ACC112 (cell line): ENCODE results near the gene CCNYL1.

Experiments
- H2AFZ ChIP-seq: fragments of 200-600 bp; sonication (generic); one replicate; pipeline ENCODE4 v1.6.0; 2017; ENCODE audit warnings: antibody characterized with exemption, low read length; ENCODE audit not compliant: unreplicated experiment
- H3K27ac ChIP-seq: fragments of 200-600 bp; sonication (generic); 2 replicates; pipeline ENCODE4 v1.5.1; 2014; ENCODE audit warnings: low read depth, mild to moderate bottlenecking, antibody characterized with exemption, low read length, moderate library complexity
- H3K27me3 ChIP-seq: fragments of 200-600 bp; sonication (generic); 2 replicates; pipeline ENCODE4 v1.6.1; 2014; ENCODE audit warnings: mild to moderate bottlenecking, antibody characterized with exemption, low read length, moderate library complexity, mixed read lengths; ENCODE audit not compliant: insufficient read depth
- H3K36me3 ChIP-seq: fragments of 200-600 bp; sonication (generic); 2 replicates; pipeline ENCODE4 v1.6.1; 2016; ENCODE audit warnings: mild to moderate bottlenecking, antibody characterized with exemption, low read length, moderate library complexity, mixed read lengths; ENCODE audit not compliant: insufficient read depth
- H3K4me1 ChIP-seq: fragments of 200-600 bp; sonication (generic); one replicate; pipeline ENCODE4 v1.6.1; 2016; ENCODE audit warnings: low read length, mixed read lengths; ENCODE audit not compliant: insufficient read depth, unreplicated experiment, control insufficient read depth
- H3K4me3 ChIP-seq: fragments of 200-600 bp; sonication (generic); 2 replicates; pipeline ENCODE4 v1.5.1; 2014; ENCODE audit warnings: mild to moderate bottlenecking, low read depth, low read length
- H3K79me2 ChIP-seq: fragments of 200-600 bp; sonication (generic); one replicate; pipeline ENCODE4 v1.6.0; 2016; ENCODE audit warnings: low read length; ENCODE audit not compliant: control insufficient read depth, unreplicated experiment, insufficient read depth

CCNYL1 gene

DNA sequence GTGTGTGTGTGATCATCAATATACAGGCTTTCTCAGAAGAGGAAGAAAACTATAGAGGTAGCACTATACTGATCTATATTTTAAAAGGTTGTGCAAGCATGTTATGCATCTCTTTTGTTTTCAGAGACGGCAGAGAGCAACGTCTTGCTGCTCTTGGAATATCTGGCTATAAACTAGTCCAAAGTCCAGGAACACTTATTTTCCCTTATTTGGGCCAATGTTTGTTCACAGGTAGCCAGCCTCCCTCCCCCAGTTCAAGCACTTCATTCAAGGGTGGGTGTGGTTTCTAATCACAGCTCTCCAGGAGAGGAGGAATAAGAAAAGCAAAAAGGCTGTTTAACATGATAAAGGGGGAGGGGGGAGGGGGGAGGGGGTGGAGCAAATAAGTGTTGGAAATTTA is 54.1 kb downstream of the CCNYL1 start:
- H3K27me3 ChIP-seq = no peaks in the 10 kb centered on the region
- no peak overlapping the region for H3K27ac ChIP-seq
- H2AFZ ChIP-seq = no peak overlapping the region
- H3K4me3 ChIP-seq = no peak overlapping the region
- H3K4me1 ChIP-seq = no peaks in the 10 kb centered on the region
- H3K79me2 ChIP-seq = no peaks in the 10 kb centered on the region
- no peaks in the 10 kb centered on the region for H3K36me3 ChIP-seq

DNA sequence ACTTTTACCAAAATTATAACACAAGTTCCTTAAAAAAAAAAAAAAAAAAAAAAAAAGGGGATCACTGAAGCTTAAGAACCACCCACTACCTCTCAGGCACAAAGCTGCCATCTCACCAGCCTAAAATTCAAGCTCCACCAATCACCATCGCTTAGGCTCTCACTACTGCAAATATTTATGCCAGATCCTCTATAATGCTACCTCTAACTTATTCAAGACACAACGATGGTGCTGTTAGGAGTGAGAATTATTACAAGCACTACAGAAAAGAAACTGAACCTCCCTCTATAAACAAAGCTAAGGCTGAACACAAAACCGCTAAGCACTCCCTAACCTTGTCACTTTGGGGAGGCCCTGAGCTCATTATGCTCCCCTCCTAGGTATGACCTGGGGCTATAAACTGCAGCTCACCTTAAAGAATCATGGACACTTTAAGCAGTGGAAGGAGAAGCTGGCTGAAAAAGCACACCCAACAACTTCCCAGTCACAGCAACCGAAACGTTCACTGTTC is 54.7 kb downstream of the CCNYL1 start:
- Histone ChIP-seq H3K36me3 (no peaks in the 10 kb centered on the region), H3K27me3 (no peaks in the 10 kb centered on the region), H3K79me2 (no peaks in the 10 kb centered on the region), H3K4me3 (no peak overlapping the region), H3K27ac (no peak overlapping the region), H2AFZ (no peak overlapping the region), H3K4me1 (no peaks in the 10 kb centered on the region)

DNA sequence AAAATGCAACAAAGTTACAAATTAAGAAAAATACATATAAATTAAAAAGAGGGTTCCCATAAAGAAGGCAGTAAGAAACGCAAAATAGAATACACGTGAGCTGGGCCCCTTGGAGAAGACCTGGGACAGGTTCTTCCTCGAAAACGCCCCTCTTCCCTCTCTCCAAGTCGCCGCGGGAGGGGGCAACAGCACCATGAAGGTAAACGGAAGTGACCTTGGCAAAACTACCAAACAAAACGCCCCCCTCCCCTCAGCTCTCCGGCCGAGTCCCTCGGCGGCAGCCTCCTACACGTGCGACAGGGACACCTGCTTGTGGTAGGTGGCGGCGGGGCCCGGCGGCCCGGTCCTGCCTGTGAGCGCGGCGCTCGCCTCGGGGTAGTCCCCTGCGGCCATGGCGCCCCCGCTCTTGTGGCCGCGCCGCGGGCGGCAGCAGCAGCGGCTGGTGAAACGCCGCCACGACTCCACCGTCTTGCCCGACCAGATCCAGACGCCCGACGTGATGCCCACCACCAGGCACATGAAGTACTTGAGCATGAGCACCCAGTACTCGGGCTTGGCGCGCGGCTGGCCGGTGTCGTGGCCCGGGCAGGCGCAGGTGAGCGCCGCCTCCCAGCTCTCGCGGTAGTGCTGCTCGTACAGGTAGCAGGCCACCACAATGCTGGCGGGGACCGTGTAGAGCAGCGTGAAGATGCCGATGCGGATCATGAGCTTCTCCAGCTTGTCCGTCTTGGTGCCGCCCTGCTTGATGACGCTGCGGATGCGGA is 55.4 kb downstream of the CCNYL1 start:
- Histone ChIP-seq H3K27ac (no peak overlapping the region), H3K79me2 (no peaks in the 10 kb centered on the region), H3K36me3 (no peaks in the 10 kb centered on the region), H3K27me3 (no peaks in the 10 kb centered on the region), H3K4me3 (no peak overlapping the region), H3K4me1 (no peaks in the 10 kb centered on the region), H2AFZ (no peak overlapping the region)

DNA sequence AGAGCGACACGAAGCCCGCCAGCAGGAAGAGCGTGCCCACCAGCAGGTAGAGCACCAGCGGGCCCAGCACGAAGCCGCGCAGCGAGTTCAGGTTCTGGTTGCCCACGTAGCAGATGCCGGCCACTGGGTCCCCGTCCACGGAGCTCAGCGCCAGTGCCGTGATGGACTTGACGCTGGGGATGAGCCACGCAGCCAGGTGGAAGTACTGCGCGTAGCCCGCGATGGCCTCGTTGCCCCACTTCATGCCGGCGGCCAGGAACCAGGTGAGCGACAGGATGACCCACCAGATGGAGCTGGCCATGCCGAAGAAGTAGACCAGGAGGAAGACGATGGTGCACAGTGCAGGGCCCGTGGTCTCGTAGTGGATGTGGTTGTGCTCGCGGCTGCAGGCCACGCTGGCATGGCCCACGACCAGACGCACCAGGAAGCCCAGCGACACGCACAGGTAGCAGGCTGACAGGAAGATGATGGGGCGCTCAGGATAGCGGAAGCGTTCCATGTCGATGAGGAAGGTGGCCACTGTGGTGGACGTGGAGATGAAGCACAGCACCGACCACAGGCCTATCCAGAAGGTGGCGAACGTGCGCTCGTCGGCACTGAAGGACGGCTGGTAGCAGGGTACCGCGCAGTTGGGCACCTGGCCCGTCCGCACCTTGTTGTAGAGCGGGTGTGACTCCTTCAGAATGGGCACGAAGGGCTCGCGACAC is 56.2 kb downstream of the CCNYL1 start:
- H3K36me3 ChIP-seq = no peaks in the 10 kb centered on the region
- H2AFZ ChIP-seq = peak overlapping the region; percentile 26
- no peaks in the 10 kb centered on the region for H3K79me2 ChIP-seq
- no peaks in the 10 kb centered on the region for H3K27me3 ChIP-seq
- no peak overlapping the region for H3K27ac ChIP-seq
- no peaks in the 10 kb centered on the region for H3K4me1 ChIP-seq
- H3K4me3 ChIP-seq = peak overlapping the region; percentile 74

GRCh38 chr2:207768168-207768865 is 56.9 kb downstream of the CCNYL1 start:
- no peaks in the 10 kb centered on the region for H3K27me3 ChIP-seq
- H3K4me3 ChIP-seq = peak overlapping the region; percentile 74
- H3K27ac ChIP-seq = no peak overlapping the region
- no peaks in the 10 kb centered on the region for H3K36me3 ChIP-seq
- H2AFZ ChIP-seq = peak overlapping the region; percentile 26
- H3K4me1 ChIP-seq = no peaks in the 10 kb centered on the region
- no peaks in the 10 kb centered on the region for H3K79me2 ChIP-seq

DNA sequence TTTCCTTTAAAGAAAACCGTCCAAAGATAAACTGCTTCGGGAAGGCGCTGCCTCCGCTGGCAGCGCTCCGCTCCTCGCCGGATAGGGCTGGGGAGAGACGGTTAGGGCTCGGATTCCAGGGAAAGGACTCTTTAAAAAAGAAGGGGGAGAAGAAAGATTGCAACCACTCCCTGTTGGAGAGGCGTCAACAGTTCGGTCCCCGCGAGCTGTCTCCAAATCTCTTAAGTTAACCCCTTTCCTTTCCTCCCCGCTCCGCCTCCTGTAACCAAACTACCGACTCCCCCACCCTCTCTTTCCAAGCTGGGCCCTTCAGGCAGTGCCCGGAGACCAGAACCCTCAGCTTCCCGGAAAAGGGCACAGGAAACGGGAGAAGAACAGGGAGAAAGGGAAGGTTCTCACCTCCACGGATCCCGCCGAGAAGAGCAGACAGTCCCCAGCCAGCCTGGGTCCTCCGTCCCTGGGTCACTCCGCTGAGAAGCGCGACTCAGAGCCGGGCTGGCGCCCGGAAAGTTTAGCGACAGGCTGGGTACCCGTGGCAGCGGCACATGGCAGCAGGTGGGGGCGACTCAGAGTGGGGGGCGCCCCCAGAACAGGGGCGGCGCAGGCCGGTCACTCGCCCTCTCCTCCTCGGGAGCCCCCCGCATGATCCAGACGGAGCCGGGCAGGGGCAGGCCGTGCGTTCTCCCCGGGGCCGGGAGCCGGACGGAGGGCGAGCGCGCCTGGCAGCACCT is 57.6 kb downstream of the CCNYL1 start:
- H3K79me2 ChIP-seq = no peaks in the 10 kb centered on the region
- H3K27me3 ChIP-seq = no peaks in the 10 kb centered on the region
- H2AFZ ChIP-seq = peak overlapping the region; percentile 26
- no peak overlapping the region for H3K27ac ChIP-seq
- peak overlapping the region; percentile 74 for H3K4me3 ChIP-seq
- H3K36me3 ChIP-seq = no peaks in the 10 kb centered on the region
- no peaks in the 10 kb centered on the region for H3K4me1 ChIP-seq

DNA sequence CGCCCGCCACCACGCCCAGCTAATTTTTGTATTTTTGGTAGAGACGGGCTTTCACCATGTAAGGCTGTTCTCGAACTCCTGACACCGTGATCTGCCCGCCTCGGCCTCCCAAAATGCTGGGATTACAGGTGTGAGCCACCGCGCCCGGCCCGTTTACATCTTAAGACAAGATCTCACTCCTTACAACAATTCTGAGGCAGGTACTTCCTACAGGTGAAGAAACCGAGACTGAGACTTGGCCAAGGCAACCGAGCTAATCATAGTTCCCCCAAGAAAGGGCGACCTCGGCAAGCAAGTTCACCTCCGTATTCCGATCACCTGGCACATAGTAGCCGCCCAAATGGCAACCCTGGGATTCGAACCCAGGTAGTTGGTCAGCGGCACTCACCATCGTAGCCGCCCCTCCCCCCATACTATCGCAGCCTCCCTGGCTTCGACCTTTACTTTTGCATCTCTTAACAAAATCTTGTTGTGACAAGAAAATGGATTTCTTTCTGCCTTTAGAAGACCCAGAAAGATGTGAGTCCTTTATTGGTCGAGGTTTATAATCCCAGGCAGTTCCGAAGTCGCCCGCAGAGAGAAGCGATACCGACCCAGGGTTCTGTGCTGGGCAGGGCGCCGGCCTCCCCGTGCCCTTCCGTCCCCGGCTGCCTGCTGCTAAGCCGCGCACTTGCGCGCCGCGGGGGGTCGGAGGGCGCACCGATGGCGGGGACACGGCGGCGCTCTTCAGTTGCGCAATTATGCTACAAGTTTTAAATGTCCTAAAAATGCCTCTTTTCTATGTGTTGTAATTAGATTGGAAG is 59.4 kb downstream of the CCNYL1 start:
- peak overlapping the region; percentile 74 for H3K4me3 ChIP-seq
- peak overlapping the region; percentile 15 for H2AFZ ChIP-seq
- H3K4me1 ChIP-seq = no peaks in the 10 kb centered on the region
- no peaks in the 10 kb centered on the region for H3K79me2 ChIP-seq
- no peaks in the 10 kb centered on the region for H3K27me3 ChIP-seq
- H3K36me3 ChIP-seq = no peaks in the 10 kb centered on the region
- no peak overlapping the region for H3K27ac ChIP-seq

DNA sequence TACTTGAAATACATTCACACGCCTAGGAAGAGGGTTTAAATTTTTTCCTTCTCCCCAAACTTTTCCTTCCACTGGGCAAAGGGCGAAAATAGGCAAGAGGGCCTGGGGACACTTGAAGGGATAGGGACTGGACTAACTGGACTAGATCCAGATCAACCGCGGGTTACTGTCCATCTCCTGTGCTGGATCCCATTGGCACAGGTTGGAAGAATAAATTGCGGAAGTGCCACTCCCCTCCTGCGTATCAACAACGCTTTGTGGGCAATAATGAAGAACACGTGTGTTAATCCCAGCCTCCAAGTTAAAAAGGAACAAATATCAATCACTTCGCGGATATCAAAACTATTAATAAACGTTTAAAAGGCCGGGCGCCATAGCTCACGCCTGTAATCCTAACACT is 60.0 kb downstream of the CCNYL1 start:
- H3K27me3 ChIP-seq = no peaks in the 10 kb centered on the region
- H3K4me1 ChIP-seq = no peaks in the 10 kb centered on the region
- no peak overlapping the region for H2AFZ ChIP-seq
- H3K4me3 ChIP-seq = no peak overlapping the region
- no peak overlapping the region for H3K27ac ChIP-seq
- no peaks in the 10 kb centered on the region for H3K36me3 ChIP-seq
- H3K79me2 ChIP-seq = no peaks in the 10 kb centered on the region

DNA sequence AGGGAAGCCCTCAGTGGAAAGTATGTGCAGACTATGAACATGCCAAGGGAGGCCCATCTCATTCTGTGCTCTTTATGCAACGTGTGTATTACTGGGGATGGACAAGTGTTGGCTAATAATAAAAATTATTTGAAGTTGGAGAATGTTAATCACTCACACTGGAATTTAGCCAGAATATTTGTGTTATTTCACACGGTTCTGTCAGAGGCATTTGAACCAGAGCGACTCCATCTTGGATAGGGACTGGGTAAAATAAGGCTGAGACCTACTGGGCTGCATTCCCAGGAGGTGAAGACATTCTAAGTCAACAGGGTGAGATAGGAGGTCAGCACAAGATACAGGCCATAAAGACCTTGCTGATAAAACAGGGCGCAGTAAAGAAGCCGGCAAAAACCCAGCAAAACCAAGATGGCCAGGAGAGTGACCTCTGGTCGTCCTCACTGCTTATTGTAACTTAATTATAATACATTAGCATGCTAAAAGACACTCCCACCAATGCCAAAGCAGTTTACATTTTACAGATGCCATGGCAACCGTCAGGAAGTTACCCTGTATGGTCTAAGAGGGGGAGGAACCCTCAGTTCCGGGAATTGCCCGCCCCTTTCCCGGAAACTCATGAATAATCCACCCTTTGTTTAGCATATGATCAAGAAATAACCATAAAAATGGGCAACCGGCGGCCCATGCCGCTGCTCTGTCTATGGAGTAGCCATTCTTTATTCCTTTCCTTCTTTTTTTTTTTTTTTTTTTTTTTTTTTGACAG is 60.8 kb downstream of the CCNYL1 start:
- no peak overlapping the region for H3K27ac ChIP-seq
- H3K27me3 ChIP-seq = no peaks in the 10 kb centered on the region
- no peaks in the 10 kb centered on the region for H3K4me1 ChIP-seq
- no peak overlapping the region for H3K4me3 ChIP-seq
- no peaks in the 10 kb centered on the region for H3K79me2 ChIP-seq
- H3K36me3 ChIP-seq = no peaks in the 10 kb centered on the region
- H2AFZ ChIP-seq = no peak overlapping the region
